ENCODE results near the gene GPR65.

GPR65 gene, protein sequence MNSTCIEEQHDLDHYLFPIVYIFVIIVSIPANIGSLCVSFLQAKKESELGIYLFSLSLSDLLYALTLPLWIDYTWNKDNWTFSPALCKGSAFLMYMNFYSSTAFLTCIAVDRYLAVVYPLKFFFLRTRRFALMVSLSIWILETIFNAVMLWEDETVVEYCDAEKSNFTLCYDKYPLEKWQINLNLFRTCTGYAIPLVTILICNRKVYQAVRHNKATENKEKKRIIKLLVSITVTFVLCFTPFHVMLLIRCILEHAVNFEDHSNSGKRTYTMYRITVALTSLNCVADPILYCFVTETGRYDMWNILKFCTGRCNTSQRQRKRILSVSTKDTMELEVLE

DNA sequence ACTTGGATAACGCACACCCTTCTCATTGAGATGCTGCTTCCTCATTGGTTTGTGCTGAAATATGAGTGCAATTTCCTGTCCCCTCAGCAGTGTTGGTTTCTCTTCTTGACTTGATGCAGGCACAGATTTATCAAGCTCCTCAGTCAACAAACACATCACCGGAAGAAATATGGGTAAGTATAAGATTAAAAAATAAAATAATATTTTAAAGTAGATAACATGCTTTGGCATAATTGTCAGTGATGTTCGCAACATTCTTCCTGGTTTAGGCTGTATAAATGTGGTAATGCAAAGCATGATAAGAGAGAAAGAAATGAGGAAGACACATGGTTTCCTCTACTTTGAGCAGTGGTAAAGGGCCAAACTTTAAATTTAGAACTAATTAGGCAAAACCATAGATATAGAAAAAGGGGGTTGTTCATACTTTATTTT is at the start of gene GPR65:
Gene GPR65, plus strand, starts transcription at position 86 of the 432 bp plus-strand sequence. CDS start 5,713 bp downstream, outside the sequence.
- DNase-seq (ENCODE audit: low spot score), result no peak

DNA sequence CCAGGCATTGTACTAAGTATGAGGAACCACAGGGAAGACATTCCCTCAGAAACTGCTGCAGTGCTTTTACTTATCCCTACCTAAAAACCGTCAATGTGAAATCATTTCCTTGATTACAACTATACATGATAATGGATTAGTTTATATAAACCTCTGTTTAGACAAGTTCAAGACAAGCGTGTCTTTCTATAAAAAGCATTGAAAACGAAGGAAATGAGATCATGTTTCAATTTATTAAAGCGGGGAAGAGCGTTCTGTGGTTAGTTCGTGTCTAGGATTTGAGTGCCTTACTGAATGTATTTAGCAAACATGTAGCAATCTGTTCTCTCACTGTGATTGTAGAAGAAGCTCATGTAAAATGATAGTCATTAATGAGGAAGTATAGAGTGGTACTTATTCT is 49.4 kb upstream of the GPR65 start:
- no peak for DNase-seq (ENCODE audit: low spot score)

DNA sequence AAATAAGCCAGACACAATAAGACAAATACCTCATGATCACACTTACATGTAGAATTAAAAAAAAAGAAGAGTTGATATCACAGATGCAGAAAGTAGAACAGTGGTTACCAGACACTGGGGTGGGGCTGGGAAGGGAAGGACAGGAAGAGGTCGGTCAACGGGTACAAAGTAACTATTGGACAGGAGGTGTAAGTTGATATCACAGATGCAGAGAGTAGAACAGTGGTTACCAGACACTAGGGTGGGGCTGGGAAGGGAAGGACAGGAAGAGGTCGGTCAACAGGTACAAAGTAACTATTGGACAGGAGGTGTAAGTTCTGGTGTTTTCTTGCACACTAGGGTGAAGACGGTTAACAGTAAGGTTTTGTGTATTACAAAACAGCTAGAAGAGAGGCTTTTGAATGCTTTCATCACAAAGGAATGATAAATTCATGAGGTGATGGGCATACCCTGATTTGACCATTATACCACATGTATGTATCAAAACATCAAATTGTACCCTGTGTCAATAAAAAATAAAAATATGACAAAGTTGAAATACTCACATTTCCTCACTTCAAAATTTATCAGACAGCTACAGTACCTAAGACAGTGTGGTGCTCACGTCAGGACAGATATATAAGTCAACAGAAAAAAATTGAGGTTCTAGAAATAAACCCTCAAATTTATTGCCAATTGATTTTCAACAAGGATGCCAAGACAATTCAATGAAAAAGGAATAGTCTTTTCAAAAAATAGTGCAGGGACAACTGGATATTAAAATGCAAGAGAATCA is 44.7 kb upstream of the GPR65 start:
- no peak for DNase-seq (ENCODE audit: low spot score)

DNA sequence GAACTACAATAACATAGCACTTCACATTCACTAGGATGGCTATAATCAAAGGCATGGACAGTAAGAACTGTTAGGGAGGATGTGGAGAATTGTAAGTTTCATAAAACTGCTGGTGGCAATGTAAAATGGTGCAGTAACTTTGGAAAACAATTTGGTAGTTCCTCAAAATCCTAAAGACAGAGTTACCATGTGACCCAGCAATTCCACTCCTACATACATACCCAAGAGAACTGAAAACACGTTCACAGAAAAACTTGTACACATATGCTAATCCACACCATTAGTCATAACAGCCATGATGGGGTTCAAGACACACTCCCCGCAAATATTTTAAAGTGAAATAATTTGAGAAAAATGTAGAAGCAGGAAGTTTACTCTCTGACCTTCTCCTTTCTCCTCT is 43.7 kb upstream of the GPR65 start:
- no peak for DNase-seq (ENCODE audit: low spot score)

DNA sequence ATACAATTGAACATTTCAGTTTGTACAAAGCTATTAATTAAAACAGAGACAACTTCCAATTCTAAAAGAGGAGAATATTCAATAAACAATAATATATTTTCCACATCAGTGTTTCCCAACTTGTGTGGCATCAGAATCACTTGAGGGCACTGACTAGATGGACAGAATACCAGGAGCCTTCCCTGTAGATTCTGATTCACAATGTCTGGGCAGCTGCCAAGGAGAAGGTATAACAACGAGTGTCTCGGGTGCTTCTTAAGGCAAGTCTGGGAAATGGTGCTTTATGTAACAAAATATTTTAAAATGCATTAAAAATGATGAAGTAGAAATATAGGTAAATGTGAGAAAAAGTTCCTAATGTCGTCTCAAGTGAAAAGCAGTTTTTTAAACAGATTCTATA is 38.1 kb upstream of the GPR65 start:
- DNase-seq (ENCODE audit: low spot score), result no peak

DNA sequence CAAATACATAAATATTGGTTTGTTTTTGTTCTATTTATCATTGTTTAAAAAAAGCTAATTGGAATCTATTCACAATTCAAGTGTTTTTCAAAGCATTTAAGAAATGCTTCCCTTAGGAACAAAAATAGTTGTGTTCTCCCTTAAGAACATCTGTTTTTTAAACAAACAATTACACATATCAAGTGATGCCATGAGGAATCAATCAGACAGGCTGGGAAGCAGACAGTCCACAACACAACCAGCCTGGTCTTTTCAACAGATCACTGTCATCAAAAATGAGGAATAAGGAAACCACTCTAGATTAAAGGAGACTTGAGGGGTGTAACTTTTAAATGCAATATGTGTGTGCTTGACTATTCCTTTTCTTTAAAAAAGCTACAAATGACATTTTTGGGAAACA is 37.4 kb upstream of the GPR65 start:
- no peak for DNase-seq (ENCODE audit: low spot score)

DNA sequence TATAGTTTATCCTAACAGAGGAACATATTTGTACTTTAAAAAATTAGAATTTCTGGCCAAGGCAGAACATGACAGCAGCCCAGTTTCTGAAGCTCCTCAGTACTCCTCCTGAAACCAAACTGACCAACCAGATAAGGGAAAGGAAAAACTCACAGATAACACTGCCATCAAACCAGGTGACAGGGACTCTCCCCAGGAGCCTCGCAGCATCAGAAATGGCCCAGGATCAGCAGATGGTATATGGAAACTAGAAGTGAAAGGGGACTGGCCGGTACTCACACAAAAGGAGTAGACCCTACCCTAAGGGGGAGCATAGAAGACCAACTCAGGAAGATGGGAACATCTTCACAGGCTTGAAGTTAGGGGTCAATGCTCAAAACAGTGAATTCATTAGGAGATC is 33.9 kb upstream of the GPR65 start:
- DNase-seq (ENCODE audit: low spot score), result no peak

DNA sequence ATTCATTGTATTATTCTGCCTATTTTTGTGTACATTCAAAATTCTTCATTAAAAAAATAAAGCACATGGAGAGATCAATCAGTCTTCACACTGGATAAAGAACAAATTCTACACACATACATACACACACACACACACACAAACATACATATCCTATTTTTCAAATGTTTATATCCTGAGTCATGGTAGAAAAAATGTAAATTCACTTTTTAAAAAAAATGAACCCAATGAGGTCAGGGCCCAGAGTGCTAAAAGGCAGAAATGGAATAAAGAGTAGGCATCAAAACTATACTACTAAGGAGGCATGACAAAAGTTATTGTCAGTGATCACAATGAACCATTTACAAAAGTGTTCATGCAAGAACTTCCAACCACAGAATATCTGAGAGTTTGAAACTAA is 29.3 kb upstream of the GPR65 start:
- no peak for DNase-seq (ENCODE audit: low spot score)

DNA sequence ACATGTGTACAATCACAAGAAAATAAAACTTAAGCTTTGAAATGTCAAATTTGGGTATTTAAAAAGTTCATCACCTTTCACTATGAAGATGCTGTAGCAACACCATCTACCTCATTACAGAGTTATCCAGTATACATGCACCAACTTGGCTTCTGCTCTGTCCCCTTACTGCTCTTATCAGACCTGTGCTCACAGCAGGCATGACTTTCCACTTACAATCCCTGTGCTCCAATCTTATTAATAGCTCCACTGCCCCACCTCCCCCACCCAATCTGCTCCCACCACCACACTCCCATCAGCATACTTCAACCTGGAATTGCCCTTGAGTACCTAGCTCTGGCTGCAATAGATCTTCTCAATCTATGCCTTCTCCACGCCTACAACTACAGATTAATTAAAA is 25.2 kb upstream of the GPR65 start:
- DNase-seq (ENCODE audit: low spot score), result no peak

DNA sequence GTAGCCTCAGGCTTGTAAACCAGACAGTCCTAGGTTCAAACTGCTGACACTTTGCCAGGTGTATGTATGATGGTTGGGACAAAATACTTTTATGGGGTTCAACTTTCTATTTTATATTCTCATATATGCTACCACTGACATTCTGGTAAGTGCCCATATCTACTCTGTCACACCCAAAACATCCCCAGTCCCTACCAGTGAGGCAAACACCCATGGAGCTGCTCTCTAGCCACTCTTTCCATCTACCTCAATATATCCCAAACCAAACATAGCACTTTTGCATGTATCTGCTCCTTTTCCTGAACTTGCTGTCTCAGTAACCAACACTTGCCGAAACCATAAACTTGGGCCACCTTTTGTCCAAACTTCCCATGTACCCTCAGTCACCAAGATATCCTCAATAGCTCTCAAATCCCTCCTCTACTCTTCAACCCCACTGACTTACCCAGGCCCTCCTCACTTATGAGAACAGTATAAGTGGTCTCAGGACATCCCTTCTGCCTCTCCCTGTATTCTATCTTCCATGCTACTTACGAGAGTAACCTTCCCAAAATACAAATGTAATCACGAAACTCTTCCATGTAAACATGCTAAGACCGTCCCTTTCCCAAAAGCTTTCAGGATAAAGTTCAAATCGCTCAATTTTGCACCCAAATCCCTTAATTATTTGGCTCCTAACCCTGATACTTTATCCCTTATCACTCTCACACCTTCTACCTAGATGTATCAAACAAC is 15.5 kb upstream of the GPR65 start:
- no peak for DNase-seq (ENCODE audit: low spot score)

DNA sequence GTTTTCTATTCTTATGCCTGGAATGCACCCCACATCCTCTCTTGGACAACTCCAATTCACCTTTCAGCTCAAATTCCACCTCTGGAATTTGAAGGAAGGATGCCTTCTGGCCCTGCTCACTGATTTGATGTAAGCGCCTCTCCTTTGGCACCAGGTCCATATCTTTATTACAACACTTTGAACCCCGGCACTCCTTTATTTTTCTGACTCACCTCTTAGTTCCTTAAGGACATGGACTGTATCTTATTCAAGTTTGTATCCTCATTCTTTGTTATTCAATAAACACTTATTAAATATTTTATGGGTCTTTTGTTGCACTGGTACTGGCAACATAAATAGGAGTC is 15.0 kb upstream of the GPR65 start:
- DNase-seq (ENCODE audit: low spot score), result no peak

DNA sequence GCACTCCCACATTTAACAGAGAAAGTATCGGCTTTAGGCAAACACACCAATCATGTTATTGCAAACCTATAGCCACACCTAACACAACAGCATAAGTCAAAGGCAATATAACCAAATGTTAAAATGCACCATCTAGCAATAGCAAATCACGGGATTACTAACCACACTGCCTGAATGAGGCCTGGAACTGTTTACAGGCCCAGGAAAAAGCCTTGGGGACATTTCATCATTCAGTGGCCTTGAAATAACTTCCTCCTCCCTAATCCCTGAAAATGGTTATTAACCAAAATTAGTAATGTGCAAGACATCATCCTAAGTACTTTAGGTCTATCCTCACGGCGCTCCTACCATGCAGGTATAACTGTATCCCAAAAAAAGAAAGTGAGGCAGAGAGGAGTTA is 14.3 kb upstream of the GPR65 start:
- DNase-seq (ENCODE audit: low spot score), result no peak

DNA sequence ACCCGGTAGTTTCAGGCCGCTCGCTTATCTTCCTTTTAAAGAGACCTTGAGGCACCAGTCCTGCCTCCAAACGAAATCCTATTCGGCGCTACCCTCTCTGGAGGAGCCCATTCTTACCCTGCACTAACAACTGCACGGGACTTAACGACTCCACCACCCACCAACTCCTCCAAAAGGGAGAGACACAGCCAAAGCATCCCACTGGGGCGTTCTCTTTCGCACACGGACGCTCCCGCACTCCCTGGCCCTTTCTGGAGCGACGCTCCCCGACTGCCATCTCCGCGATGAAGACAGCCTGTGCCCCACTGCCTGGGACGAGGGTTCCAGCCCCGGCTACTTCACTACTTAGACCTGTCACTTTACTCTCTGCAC is 12.6 kb upstream of the GPR65 start:
- DNase-seq (ENCODE audit: low spot score), result no peak

DNA sequence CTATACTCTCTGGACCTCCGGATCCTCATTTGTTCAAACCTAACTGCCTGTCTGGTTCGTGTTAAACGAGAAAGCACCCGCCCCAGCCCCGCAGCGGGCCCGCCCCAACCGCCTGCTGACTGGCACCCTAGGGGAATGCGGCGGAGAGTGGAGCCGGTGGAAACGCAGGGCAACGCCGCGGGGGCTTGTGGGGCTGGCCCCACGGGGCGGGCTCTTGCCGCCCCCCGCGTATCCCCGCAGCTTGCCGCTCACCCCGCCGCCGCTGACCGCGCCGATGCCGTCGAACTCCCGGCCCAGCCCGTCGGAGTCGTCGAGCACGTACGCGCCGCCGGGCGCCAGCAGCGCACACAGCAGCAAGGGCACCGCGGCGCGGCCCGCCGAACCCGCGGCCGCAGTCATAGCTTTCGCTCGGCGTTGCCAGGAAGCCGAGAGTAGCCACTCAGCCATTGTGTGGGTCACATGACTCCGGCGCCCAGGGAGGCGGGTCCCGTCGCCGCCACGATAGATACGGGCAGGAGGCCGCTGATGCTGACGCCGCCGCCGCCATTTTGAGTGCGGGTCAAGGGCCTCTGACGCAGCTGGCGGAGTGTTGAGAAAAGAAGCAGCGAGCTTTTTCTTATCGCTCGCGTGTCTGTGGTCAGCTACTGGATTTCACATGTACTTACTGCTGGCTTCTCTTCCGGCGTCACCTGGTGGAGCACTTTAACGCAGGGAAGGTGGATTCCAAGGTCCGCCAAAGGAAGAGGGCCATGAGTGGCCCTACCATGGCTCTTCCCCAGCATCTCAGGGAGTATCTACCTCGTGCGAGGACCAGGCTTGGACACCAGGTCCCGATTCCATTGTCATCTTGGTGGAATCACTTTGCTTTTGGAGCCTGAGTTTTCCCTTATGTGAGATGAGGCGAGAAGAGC is 12.0 kb upstream of the GPR65 start, which contains the start of gene GALC:
Gene GALC, minus strand, starts transcription at position 465 of the 911 bp plus-strand sequence. Its CDS starts 18 bp downstream, at position 447.
- DNase-seq (ENCODE audit: low spot score), result peak; percentile 96

DNA sequence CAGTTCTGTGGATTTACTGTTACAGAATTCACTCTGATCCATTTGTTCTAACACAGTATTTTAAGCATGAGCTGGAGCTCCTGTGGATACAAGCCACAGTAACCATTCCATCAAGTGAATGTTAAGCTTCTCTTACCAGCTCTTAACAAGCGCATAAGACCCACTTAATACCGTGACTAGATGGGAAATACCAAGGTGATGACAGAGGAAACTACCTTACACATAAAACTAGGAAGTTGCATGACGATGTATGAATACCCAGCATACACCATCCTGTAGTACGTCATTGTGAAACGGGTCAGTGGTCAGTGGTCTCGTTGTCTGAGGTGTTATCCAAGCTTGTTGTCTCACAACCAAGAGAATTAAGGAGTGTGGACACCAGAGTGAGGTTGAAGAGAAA is 10.0 kb upstream of the GPR65 start:
- no peak for DNase-seq (ENCODE audit: low spot score)

DNA sequence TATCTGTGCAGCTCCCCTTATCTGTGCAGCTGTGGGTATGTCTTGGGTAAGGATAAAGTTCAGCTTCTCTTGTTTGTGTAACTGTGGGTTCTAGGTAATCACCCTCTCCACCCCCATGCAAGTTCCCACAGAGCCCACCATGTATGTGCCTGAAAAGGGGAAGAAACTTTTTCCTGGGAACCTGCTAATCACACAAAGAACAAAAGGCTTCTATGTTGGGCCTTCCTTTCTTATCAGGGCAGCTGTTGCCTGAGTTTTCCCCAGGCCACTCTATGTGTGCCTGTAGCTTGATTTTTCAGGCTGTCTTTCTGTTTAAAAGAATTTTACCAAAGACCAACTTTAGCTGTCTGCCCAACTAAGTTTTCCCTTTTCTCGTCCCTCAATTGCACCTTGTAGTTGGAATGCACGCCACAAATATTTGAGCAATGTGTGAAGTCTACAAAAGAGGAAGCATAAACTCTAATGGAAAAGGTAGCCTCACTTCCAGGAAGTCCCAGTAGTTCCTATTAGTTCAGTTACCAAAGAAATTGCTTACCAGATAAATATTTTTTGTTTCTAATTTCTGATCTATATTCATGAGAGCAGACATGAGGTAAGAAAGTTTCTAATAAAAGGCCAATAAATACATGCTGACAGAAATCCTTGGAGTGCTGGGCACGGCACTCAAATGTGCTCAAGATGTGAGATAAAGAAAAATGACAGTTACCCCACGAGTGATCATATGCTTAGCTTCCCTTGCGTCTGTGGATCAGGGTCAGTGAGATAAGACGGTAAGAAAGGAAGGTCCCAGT is 9.2 kb upstream of the GPR65 start:
- DNase-seq (ENCODE audit: low spot score), result no peak

DNA sequence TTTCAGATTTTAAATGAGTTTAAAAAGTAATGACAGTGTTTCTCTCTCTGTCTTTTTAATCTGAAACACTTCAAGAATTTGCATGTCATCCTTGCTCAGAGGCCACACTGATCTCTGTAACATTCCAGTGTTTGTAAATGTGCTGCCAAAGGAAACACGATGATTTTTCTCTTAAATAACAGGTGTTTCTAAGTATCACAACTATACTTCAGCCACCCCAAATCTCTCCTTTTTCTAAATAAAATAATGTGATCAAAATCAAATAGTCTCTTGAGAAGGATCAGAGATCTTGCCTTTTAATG is 8.7 kb upstream of the GPR65 start:
- DNase-seq (ENCODE audit: low spot score), result no peak

DNA sequence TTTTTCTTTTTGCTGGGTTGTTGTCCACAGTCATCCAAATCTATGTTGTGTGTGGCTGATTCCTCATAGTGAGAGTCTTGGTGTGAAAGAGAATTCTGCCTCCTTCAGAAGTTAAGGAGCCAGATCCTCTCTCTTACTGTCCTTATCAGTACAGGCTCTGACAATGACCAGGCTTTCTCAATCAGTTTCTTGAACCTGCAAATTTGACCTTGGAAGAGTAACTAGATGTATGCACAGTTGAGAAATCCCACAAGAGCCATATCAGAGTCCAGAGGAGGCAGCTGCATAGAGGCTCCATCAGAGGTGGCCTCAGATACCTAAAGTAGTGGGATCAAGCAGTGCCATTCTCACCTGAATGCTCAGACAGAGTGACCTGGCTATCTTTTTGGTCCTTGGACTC is 6.5 kb upstream of the GPR65 start:
- no peak for DNase-seq (ENCODE audit: low spot score)

DNA sequence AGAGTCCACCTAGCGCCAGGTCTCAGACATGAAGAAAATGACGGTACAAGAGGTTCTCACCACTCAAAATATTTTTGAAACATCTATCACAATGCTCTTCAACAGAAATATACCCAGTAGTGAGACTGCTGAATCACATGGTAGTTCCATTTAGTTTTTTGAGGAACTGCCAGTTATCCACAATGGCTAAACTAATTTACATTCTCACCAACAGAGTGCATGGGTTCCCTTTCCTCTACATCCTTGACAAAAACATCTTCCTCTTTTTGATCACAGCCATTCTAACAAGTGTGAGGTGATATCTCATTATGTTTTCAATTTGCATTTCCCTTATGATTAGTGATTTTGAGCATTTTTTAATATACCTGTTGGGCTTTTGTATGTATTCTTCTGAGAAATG is 5.7 kb upstream of the GPR65 start:
- DNase-seq (ENCODE audit: low spot score), result no peak

DNA sequence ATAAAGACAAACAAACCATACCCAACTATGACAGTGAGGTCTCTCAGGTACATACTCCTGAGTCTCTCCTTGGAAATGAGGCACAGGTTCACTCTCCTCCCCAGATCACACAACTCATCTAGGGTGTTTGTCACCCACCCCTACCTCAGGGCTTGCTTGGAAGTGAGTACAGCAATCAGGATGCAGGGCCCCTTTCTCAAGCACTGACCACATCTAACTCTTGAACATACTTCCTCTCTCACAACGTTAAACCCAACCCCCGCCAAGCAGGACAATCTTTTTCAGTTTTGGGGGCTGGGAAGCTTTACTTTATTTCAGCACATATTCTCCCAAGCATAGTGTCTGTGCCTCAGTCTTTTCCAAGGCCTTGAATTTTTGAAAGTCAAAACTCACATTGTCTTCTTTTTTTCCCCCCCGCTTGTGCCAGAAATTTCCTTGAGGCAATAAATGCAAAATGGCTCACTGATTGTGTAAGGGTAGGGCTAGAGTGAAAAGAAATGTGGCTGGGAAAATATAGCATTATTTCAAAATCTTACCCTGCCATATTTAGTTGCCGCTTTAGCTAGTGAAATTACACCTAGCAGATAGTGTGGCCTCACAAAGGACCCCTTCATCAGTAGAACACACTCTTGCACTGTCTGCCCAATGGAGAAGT is 2.4 kb upstream of the GPR65 start:
- DNase-seq (ENCODE audit: low spot score), result no peak

DNA sequence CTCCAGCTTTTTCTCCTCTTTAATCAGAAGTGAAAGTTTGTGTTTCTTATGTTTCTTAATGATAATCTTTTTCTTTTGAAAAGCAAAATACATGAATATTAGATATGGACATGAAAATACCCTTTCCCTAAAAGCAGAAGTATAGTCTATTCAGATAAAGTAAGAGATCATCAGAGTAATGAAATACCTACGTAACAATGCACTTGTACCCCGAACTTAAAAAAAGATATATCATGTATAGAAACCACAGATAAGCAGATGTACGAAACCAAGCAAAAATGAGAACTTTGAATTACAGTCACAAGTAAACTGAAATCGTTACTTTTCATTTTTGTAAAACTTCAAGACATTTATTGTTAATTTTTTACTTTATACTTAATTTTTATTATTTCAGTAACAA is 1.5 kb upstream of the GPR65 start:
- no peak for DNase-seq (ENCODE audit: low spot score)
